Measurements from ENCODE around the gene ZNF846. TPM values are rescaled to one million over a fixed set of nuclear protein-coding genes. Genes with fewer than 3 reads are reported as not detected.

ZNF846 gene
- total and polyA plus RNA-seq, 2 of the 4 experiments (the other 2 are of a cell fraction) = 5.7 to 6.5 TPM

- H3K9me1 ChIP-seq (ENCODE audit: insufficient read depth, low read length) = no peaks in the 10 kb centered on the region
- intact Hi-C loops (cut with micrococcal nuclease) (no loop called here), in situ Hi-C loops (cut with MboI; ENCODE audit: low sequenced_read_pairs) (loop anchor here (10.0 kb wide), 3 partner anchors 473 to 663 kb away; partner anchors contain the start of gene ZNF559), dilution Hi-C loops (cut with HindIII; ENCODE audit: low sequenced_read_pairs, unreplicated experiment) (loop anchor here (10.0 kb wide), 1 partner anchor 173 kb away; the partner anchor contains the start of gene ZNF561)
- H4K91ac ChIP-seq (ENCODE audit: insufficient read depth, low read depth, low read length) = no peak overlapping the region
- no peak overlapping the region for H2BK120ac ChIP-seq (ENCODE audit: low read depth, low read length)
- H4K20me1 ChIP-seq (ENCODE audit: insufficient read depth, low read length) = no peaks in the 10 kb centered on the region
- H3K14ac ChIP-seq (replicated peaks; ENCODE audit: low read depth, low read length) = no peak overlapping the region
- H3K36me3 ChIP-seq (ENCODE audit: control insufficient read depth, insufficient read depth, low read length) = 0 out of 2 replicates have a peak, but pooled peaks cover 2% of the 10 kb centered on the region
- H4K5ac ChIP-seq (ENCODE audit: low read depth, low read length) = no peak overlapping the region
- H3K18ac ChIP-seq (ENCODE audit: low read depth, low read length) = no peak overlapping the region
- H3K9ac ChIP-seq (ENCODE audit: low read depth, low read length) = no peak overlapping the region
- ATAC-seq (ENCODE audit: low read depth) (no peak), DNase-seq (no peak)
- no TSS peak for BruUV-seq (replicated peaks)
- 83 to 100% methylated on average over 1 to 2 of the region's 5 CpGs for WGBS, 2 experiments (ENCODE audit: extremely low coverage in 2 of 2, insufficient read length in 1 of 2)
- no peak for TF ChIP-seq RAD21 (IDR thresholded peaks at IDR 0.05; ENCODE audit: low read length)
- no peak for TF ChIP-seq NFE2L2 (IDR thresholded peaks at IDR 0.05; ENCODE audit: low read depth, low read length)
- no peak for TF ChIP-seq CHD1 (IDR thresholded peaks at IDR 0.05; ENCODE audit: low read depth, low read length)
- TF ChIP-seq BHLHE40 (IDR thresholded peaks at IDR 0.05; ENCODE audit: low read depth, low read length) = no peak
- no peak for TF ChIP-seq MAFK (IDR thresholded peaks at IDR 0.05; ENCODE audit: low read depth, low read length)
- no peak for TF ChIP-seq MAZ (IDR thresholded peaks at IDR 0.05; ENCODE audit: borderline replicate concordance, low read depth, low read length)
- TF ChIP-seq ELK1 (IDR thresholded peaks at IDR 0.05; ENCODE audit: borderline replicate concordance, low read depth, low read length) = no peak
- no peak for TF ChIP-seq MXI1 (IDR thresholded peaks at IDR 0.05; ENCODE audit: borderline replicate concordance, low read depth, low read length)
- no peak for TF ChIP-seq USF2 (IDR thresholded peaks at IDR 0.05; ENCODE audit: low read depth, low read length)
- TF ChIP-seq FOS (IDR thresholded peaks at IDR 0.05; ENCODE audit: low read depth, low read length) = no peak
- TF ChIP-seq POLR2A (IDR thresholded peaks at IDR 0.05; ENCODE audit: low read depth, low read length) = no peak
- TF ChIP-seq RFX5 (IDR thresholded peaks at IDR 0.05; ENCODE audit: low read depth, low read length) = no peak
- no peak for TF ChIP-seq SMC3 (IDR thresholded peaks at IDR 0.05; ENCODE audit: low read depth, low read length)
- TF ChIP-seq CTCF (conservative IDR thresholded peaks at IDR 0.05; ENCODE audit: low read depth, low read length) = no peak
- TF ChIP-seq RCOR1 (IDR thresholded peaks at IDR 0.05; ENCODE audit: insufficient replicate concordance, low read length) = no peak
- no peak for TF ChIP-seq CEBPB (IDR thresholded peaks at IDR 0.05; ENCODE audit: low read depth, low read length)
- H3K9me3 ChIP-seq (ENCODE audit: control insufficient read depth, insufficient read depth, low read length) = no peaks in the 10 kb centered on the region
- H2BK15ac ChIP-seq (ENCODE audit: low read depth, low read length) = no peak overlapping the region
- H3K23ac ChIP-seq (ENCODE audit: low read depth, low read length) = no peak overlapping the region
- H2BK5ac ChIP-seq (ENCODE audit: low read depth, low read length, poor library complexity, severe bottlenecking) = no peak overlapping the region
- no peak overlapping the region for H2AK5ac ChIP-seq (ENCODE audit: low read depth, low read length)
- H3K27ac ChIP-seq (ENCODE audit: insufficient read depth, low read length) = no peak overlapping the region
- no peak overlapping the region for H3K4ac ChIP-seq (ENCODE audit: low read depth, low read length)
- H3K79me1 ChIP-seq (ENCODE audit: low read depth in 1 of 2, low read length in 2 of 2) = no peaks in the 10 kb centered on the region
- no peak overlapping the region for H2AK9ac ChIP-seq (replicated peaks; ENCODE audit: low read depth, low read length, poor library complexity)
- no peak overlapping the region for H3K4me3 ChIP-seq (ENCODE audit: insufficient read depth, low read depth, low read length)
- no peak overlapping the region for H3K4me2 ChIP-seq (ENCODE audit: low read depth, low read length)
- no peak overlapping the region for H4K8ac ChIP-seq (ENCODE audit: low read depth in 2 of 2, low read length in 2 of 2)
- H3K4me1 ChIP-seq (ENCODE audit: control insufficient read depth, insufficient read depth, low read length) = no peaks in the 10 kb centered on the region
- ChIA-PET CTCF (no interaction called here), POLR2A (ENCODE audit: unreplicated experiment) (no interaction called here)
- H2BK20ac ChIP-seq (ENCODE audit: low read depth, low read length) = no peak overlapping the region
- H3K27me3 ChIP-seq (ENCODE audit: control insufficient read depth, insufficient read depth, low read length) = no peaks in the 10 kb centered on the region
- no peak overlapping the region for H3K56ac ChIP-seq (ENCODE audit: extremely low read depth, insufficient read depth, low read length)
- H2AFZ ChIP-seq (replicated peaks; ENCODE audit: low read length, poor library complexity) = no peak overlapping the region
Measured at GRCh38 chr19:9797871-9798270, 29.3 kb upstream of the ZNF846 start.
